ENCODE results near the gene NUFIP1.

NUFIP1 gene

DNA sequence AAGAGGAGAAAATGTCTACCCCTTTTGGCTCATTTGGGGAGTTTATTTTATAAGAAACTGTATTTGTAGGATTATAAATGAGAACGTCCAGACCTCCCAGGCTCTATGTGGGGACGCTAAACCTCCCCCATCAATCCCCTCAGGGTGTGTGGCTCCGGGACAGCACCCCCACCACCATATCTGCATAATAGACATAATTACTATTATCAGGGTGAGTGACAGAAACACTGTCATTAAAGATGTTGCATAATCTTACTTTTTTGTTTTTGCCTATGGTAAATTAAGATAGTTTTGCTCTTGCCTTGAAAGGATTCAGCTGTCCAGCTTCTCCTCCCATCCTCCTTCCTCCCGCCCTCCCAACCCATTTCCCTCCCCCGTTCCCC, 93.3 kb downstream of the NUFIP1 start:
- no peak for DNase-seq
- in situ Hi-C loops (cut with MboI; ENCODE audit: low pct_unique_long_range_greater_than_20kb, low sequenced_read_pairs): no loop called here

DNA sequence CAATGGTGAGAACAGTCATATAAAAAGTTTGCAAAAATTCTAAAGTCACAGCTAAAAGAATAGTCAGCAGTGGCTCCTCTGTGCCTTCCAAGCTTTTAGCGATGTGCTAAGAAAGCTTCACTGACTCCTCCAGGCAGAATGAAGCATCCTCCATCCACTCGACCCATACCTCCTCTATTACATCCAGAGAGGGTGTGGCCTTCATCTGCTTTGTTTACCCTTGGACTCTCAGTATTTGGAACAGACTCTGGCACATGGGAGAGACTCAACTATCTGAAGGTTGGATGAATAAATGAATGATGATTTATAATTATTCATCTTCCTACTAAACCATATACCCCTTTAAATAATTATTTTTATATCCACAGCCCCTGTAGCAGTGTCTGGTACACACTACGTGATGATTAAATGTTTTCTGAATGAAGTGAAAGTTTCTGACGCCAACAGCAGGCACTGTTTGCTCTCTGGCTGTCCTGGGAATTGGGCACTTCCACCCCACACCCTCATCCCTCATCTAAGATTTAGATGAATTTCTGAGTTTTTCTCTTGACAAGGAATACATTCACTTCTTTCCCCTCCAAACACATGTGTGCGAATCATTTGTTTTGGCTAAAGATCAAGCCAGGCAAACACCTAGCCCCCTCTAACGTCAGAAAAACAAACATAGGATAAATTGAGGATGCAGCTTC, 93.9 kb downstream of the NUFIP1 start:
- in situ Hi-C loops (cut with MboI; ENCODE audit: low pct_unique_long_range_greater_than_20kb, low sequenced_read_pairs): no loop called here
- DNase-seq: no peak

- in situ Hi-C loops (cut with MboI; ENCODE audit: low pct_unique_long_range_greater_than_20kb, low sequenced_read_pairs): no loop called here
- no peak for DNase-seq
These were observed 95.1 kb downstream of the NUFIP1 start for GRCh38 chr13:44894001-44894770.
